ENCODE results near the gene CLEC17A.
A peak's percentile ranks its signal among the peaks of the same experiment; 100 is the strongest.
"Not testable (repeated sequence)": the region's sequence is repeated elsewhere in the genome, so short reads cannot be mapped to it uniquely, and the experiment has no call there.

Gene CLEC17A

DNA sequence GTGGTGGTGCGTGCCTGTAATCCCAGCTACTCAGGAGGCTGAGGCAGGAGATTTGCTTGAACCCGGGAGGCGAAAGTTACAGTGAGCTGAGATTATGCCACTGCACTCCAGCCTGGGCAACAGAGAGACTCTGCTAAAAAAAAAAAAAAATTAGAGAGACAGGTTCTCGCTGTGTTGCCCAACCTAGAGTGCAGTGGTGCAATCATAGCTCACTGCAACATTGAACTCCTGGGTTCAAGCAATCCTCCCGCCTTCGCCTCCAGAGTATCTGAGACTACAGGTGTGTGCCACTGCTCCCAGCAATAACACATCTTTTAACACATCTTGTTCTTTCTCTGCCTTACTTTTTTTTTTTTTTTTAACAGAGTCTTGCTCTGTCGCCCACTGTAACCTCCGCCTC is 32.7 kb downstream of the CLEC17A start:
- H3K9me3 ChIP-seq (ENCODE audit: insufficient read depth, low read length): peaks cover 16% of the 10 kb centered on the region
- H3K4me1 ChIP-seq (ENCODE audit: insufficient read depth, insufficient read length): no peaks in the 10 kb centered on the region
- H3K27me3 ChIP-seq (ENCODE audit: insufficient read depth, insufficient read length): no peaks in the 10 kb centered on the region
- H3K4me3 ChIP-seq (ENCODE audit: insufficient read length, low read depth): no peak overlapping the region
- no peak overlapping the region for H3K9ac ChIP-seq (ENCODE audit: insufficient read length, low read depth)
- TF ChIP-seq ZNF274 (IDR thresholded peaks at IDR 0.05; ENCODE audit: low read depth, low read length): no peak
- no peak for TF ChIP-seq YY1 (IDR thresholded peaks at IDR 0.05; ENCODE audit: insufficient read depth, insufficient read length)
- no peak for TF ChIP-seq SUZ12 (IDR thresholded peaks at IDR 0.05; ENCODE audit: extremely low read depth, insufficient read depth, insufficient read length)
- no peak for DNase-seq (ENCODE audit: low read depth, low spot score)
- no peaks in the 10 kb centered on the region for H3K36me3 ChIP-seq (ENCODE audit: insufficient read depth, insufficient read length, low read length)

DNA sequence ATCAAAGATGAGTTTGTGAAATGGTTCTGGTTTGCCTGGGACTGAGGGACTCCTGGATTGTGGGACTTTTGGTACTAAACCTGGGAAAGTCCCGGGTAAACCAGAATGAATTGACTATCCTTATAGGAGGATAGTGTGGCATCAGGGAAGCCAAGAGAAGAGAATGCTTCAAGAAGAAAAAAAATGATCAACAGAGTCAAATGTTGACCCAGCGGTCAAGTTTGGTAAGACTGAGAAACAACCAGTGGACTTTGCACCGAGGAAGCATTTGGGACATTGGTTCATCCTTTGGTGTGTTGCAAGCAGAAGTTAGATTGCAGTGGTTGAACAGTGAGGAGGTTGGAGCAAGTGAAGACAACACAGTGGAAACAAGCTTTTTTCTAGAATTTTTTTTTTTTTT is 33.5 kb downstream of the CLEC17A start:
- no peaks in the 10 kb centered on the region for H3K4me1 ChIP-seq (ENCODE audit: insufficient read depth, insufficient read length)
- H3K27me3 ChIP-seq (ENCODE audit: insufficient read depth, insufficient read length): no peaks in the 10 kb centered on the region
- no peak overlapping the region for H3K9ac ChIP-seq (ENCODE audit: insufficient read length, low read depth)
- H3K4me3 ChIP-seq (ENCODE audit: insufficient read length, low read depth): no peak overlapping the region
- no peak for TF ChIP-seq ZNF274 (IDR thresholded peaks at IDR 0.05; ENCODE audit: low read depth, low read length)
- TF ChIP-seq SUZ12 (IDR thresholded peaks at IDR 0.05; ENCODE audit: extremely low read depth, insufficient read depth, insufficient read length): no peak
- no peak for TF ChIP-seq YY1 (IDR thresholded peaks at IDR 0.05; ENCODE audit: insufficient read depth, insufficient read length)
- no peak for DNase-seq (ENCODE audit: low read depth, low spot score)
- H3K9me3 ChIP-seq (ENCODE audit: insufficient read depth, low read length): peaks cover 16% of the 10 kb centered on the region
- no peaks in the 10 kb centered on the region for H3K36me3 ChIP-seq (ENCODE audit: insufficient read depth, insufficient read length, low read length)

DNA sequence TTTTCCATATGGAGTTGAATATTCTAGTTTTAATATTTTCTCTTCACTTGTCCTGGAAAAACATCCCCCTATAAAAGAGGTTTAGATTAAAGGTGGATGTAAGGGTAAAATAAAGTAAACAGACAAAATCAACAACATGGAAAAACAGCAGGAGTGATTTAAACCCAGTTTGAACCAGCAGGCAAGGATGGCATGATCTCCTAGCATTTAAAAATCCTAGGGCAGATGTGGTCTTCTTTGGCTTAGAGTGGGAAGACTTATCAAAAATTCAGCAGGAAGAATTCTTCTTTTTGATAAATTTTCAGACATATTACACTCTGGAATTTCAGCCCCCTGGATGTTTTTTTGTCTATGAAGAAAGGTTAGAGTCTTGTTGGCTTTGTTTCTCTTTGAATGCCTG is 36.5 kb downstream of the CLEC17A start:
- H3K9me3 ChIP-seq (ENCODE audit: insufficient read depth, low read length): peaks cover 16% of the 10 kb centered on the region
- no peak overlapping the region for H3K4me3 ChIP-seq (ENCODE audit: insufficient read length, low read depth)
- H3K9ac ChIP-seq (ENCODE audit: insufficient read length, low read depth): no peak overlapping the region
- H3K27me3 ChIP-seq (ENCODE audit: insufficient read depth, insufficient read length): no peaks in the 10 kb centered on the region
- TF ChIP-seq YY1 (IDR thresholded peaks at IDR 0.05; ENCODE audit: insufficient read depth, insufficient read length): no peak
- TF ChIP-seq SUZ12 (IDR thresholded peaks at IDR 0.05; ENCODE audit: extremely low read depth, insufficient read depth, insufficient read length): no peak
- no peak for TF ChIP-seq ZNF274 (IDR thresholded peaks at IDR 0.05; ENCODE audit: low read depth, low read length)
- no peak for DNase-seq (ENCODE audit: low read depth, low spot score)
- H3K36me3 ChIP-seq (ENCODE audit: insufficient read depth, insufficient read length, low read length): no peaks in the 10 kb centered on the region
- H3K4me1 ChIP-seq (ENCODE audit: insufficient read depth, insufficient read length): no peaks in the 10 kb centered on the region

DNA sequence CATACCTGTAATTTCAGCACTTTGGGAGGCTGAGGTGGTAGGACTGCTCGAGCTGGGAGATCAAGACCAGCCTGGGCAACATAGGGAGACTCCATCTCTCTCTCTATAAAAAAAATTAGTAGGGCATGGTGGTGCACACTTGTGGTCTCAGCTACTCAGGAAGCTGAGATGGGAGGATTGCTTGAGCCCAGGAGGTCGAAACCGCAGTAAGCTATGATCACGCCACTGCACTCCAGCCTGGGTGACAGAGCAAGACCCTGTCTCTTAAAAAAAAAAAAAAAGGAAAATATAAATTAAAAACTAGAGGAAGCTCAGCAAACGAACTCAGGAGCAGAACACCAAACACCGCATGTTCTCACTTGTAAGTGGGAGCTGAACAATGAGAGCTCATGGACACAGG is 41.6 kb downstream of the CLEC17A start:
- H3K9me3 ChIP-seq (ENCODE audit: insufficient read depth, low read length): peaks cover 12% of the 10 kb centered on the region
- H3K36me3 ChIP-seq (ENCODE audit: insufficient read depth, insufficient read length, low read length); H3K9ac ChIP-seq (ENCODE audit: insufficient read length, low read depth); DNase-seq (ENCODE audit: low read depth, low spot score); H3K27me3 ChIP-seq (ENCODE audit: insufficient read depth, insufficient read length); H3K4me1 ChIP-seq (ENCODE audit: insufficient read depth, insufficient read length); H3K4me3 ChIP-seq (ENCODE audit: insufficient read length, low read depth): not testable (repeated sequence)

DNA sequence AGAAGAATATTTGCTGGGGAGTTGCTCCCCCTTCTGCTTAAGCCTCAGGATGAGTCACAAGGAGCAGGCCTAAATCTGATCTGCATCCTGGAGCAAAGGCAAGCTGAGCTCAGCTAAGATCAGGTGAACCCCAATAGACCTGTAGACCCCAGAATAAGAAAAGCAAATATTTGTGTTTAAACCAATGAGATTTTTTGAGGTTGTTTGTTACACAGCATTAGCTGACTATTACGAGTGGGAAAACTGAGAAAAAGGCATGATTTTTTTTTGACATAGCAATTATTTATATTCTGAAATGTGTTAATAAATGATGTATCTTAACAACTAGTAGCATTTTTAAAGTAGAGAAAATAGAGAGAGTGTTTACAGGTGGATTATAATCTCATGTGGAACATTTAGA is 46.7 kb downstream of the CLEC17A start:
- Histone ChIP-seq H3K27me3 (ENCODE audit: insufficient read depth, insufficient read length) (no peaks in the 10 kb centered on the region), H3K36me3 (ENCODE audit: insufficient read depth, insufficient read length, low read length) (no peaks in the 10 kb centered on the region), H3K9ac (ENCODE audit: insufficient read length, low read depth) (no peak overlapping the region), H3K9me3 (ENCODE audit: insufficient read depth, low read length) (peaks cover 6% of the 10 kb centered on the region), H3K4me3 (ENCODE audit: insufficient read length, low read depth) (no peak overlapping the region), H3K4me1 (ENCODE audit: insufficient read depth, insufficient read length) (no peaks in the 10 kb centered on the region)
- no peak for DNase-seq (ENCODE audit: low read depth, low spot score)
- TF ChIP-seq SUZ12 (IDR thresholded peaks at IDR 0.05; ENCODE audit: extremely low read depth, insufficient read depth, insufficient read length) (no peak), ZNF274 (IDR thresholded peaks at IDR 0.05; ENCODE audit: low read depth, low read length) (no peak), YY1 (IDR thresholded peaks at IDR 0.05; ENCODE audit: insufficient read depth, insufficient read length) (no peak)

DNA sequence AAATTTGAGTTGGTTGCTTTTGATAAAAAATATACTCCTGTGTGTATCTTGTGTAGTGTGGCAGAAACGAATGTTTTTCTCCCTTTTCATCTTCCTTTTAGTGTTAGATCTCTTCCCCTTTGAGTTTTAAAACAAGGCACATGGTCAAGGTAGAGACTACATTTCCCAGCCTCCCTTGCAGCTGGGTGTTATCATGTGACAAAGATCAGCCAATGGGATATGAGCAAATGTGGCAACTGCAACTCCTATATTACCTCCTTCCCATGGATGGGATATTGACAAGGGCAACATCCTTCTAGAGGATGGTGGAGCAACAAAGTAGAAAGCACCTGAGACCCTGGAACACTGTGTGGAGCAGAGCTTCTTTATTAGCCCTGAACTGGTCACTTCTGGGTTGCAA is 49.4 kb downstream of the CLEC17A start:
- DNase-seq (ENCODE audit: low read depth, low spot score): peak; percentile 54

DNA sequence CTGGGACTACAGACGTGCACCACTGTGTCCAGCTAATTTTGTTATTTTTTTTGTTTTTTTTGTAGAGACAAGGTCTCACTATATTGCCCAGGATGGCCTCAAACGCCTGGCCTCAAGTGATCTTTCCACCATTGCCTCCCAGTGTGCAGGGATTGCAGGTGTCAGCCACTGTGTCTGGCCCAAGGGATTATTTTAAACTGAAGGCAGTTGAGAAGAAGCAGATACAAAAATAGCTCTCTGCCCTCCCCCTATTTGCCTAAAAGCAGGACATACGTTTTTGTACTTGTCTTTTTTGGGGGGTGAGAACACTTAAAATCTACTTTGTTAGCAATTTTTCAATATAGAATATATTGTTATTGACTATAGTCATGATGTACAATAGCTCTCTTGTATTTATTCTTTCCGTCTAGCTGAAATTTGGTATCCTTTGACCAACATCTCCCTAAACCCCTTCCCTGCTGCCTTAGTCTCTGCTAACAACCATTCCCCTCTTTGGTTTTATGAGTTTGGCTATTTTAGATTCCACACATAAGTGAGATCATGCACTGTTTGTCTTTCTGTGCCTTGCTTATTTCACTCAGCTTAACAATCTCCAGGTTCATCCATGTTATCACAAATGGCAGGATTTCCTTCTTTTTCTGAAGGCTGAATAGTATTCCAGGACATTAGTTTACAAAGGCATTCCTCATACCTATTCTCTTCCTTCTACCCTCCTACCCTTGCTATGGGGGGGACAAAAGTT is 56.8 kb downstream of the CLEC17A start:
- no peak for DNase-seq (ENCODE audit: low read depth, low spot score)
- Histone ChIP-seq H3K4me1 (ENCODE audit: insufficient read depth, insufficient read length) (no peaks in the 10 kb centered on the region), H3K9ac (ENCODE audit: insufficient read length, low read depth) (no peak overlapping the region), H3K27me3 (ENCODE audit: insufficient read depth, insufficient read length) (no peaks in the 10 kb centered on the region), H3K9me3 (ENCODE audit: insufficient read depth, low read length) (peaks cover 16% of the 10 kb centered on the region), H3K4me3 (ENCODE audit: insufficient read length, low read depth) (no peak overlapping the region), H3K36me3 (ENCODE audit: insufficient read depth, insufficient read length, low read length) (no peaks in the 10 kb centered on the region)
- TF ChIP-seq ZNF274 (IDR thresholded peaks at IDR 0.05; ENCODE audit: low read depth, low read length): no peak
- no peak for TF ChIP-seq YY1 (IDR thresholded peaks at IDR 0.05; ENCODE audit: insufficient read depth, insufficient read length)
- TF ChIP-seq SUZ12 (IDR thresholded peaks at IDR 0.05; ENCODE audit: extremely low read depth, insufficient read depth, insufficient read length): no peak

More for the DNA sequence above, 49.4 kb downstream of the CLEC17A start:
- Histone ChIP-seq H3K4me3 (ENCODE audit: insufficient read length, low read depth) (no peak overlapping the region), H3K9ac (ENCODE audit: insufficient read length, low read depth) (no peak overlapping the region), H3K36me3 (ENCODE audit: insufficient read depth, insufficient read length, low read length) (no peaks in the 10 kb centered on the region), H3K9me3 (ENCODE audit: insufficient read depth, low read length) (peaks cover 6% of the 10 kb centered on the region), H3K4me1 (ENCODE audit: insufficient read depth, insufficient read length) (no peaks in the 10 kb centered on the region), H3K27me3 (ENCODE audit: insufficient read depth, insufficient read length) (no peaks in the 10 kb centered on the region)
- no peak for TF ChIP-seq SUZ12 (IDR thresholded peaks at IDR 0.05; ENCODE audit: extremely low read depth, insufficient read depth, insufficient read length)
- TF ChIP-seq ZNF274 (IDR thresholded peaks at IDR 0.05; ENCODE audit: low read depth, low read length): no peak
- TF ChIP-seq YY1 (IDR thresholded peaks at IDR 0.05; ENCODE audit: insufficient read depth, insufficient read length): no peak
